Esophagus muscularis mucosa (tissue), 3 donors: Measurements from ENCODE around the gene C16orf82.
"Not testable (repeated sequence)": the region's sequence is repeated elsewhere in the genome, so short reads cannot be mapped to it uniquely, and the experiment has no call there.

ENCODE experiments used
- POLR2A ChIP-seq: fragments of 450-650 bp; IDR thresholded peaks from one replicate; pipeline ENCODE4 v1.6.1; 2017; ENCODE audit warnings: antibody characterized with exemption, moderate library complexity, mild to moderate bottlenecking, low read depth
- POLR2AphosphoS5 ChIP-seq, 2 donors: sonication (generic); formaldehyde crosslinking; IDR thresholded peaks; one replicate each; pipeline ENCODE4 v1.6.1; 2017; ENCODE audit warnings: antibody characterized with exemption in 2 of 2
- TF ChIP-seq, protein P1 (sequence below), 3 experiments: fragments of 200-600 bp in 2 of 3; fragments of 450-650 bp in 1 of 3; sonication (generic) in 2 of 3; IDR thresholded peaks; one replicate each; pipeline ENCODE4 v1.5.1; 2017 to 2019; ENCODE audit warnings: antibody characterized with exemption in 3 of 3, mild to moderate bottlenecking in 2 of 3, moderate library complexity in 1 of 3

- TF ChIP-seq, protein P1, sequence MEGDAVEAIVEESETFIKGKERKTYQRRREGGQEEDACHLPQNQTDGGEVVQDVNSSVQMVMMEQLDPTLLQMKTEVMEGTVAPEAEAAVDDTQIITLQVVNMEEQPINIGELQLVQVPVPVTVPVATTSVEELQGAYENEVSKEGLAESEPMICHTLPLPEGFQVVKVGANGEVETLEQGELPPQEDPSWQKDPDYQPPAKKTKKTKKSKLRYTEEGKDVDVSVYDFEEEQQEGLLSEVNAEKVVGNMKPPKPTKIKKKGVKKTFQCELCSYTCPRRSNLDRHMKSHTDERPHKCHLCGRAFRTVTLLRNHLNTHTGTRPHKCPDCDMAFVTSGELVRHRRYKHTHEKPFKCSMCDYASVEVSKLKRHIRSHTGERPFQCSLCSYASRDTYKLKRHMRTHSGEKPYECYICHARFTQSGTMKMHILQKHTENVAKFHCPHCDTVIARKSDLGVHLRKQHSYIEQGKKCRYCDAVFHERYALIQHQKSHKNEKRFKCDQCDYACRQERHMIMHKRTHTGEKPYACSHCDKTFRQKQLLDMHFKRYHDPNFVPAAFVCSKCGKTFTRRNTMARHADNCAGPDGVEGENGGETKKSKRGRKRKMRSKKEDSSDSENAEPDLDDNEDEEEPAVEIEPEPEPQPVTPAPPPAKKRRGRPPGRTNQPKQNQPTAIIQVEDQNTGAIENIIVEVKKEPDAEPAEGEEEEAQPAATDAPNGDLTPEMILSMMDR (IDR thresholded peaks at IDR 0.05) = not testable (repeated sequence)
- not testable (repeated sequence) for TF ChIP-seq POLR2A; POLR2AphosphoS5 (IDR thresholded peaks at IDR 0.05)
These were observed 19.3 kb downstream of the C16orf82 start for GRCh38 chr16:27086031-27086430.
